ENCODE data around the gene HARBI1. TPM values are rescaled to one million over a fixed set of nuclear protein-coding genes. Genes with fewer than 3 reads are reported as not detected.

The HARBI1 gene
- total and polyA plus RNA-seq, 2 of the 4 experiments (the other 2 are of a cell fraction), result 2.7 to 5.2 TPM

GRCh38 chr11:46600194-46600960 lies 16.6 kb downstream of the HARBI1 start (continued):
- TF ChIP-seq SMC3 (IDR thresholded peaks at IDR 0.05; ENCODE audit: low read depth, low read length), result no peak

- Histone ChIP-seq H2AK5ac (ENCODE audit: low read depth, low read length) (no peak overlapping the region), H3K9me3 (ENCODE audit: control insufficient read depth, insufficient read depth, low read length) (no peaks in the 10 kb centered on the region), H3K4me1 (ENCODE audit: control insufficient read depth, insufficient read depth, low read length) (0 out of 2 replicates have a peak, but pooled peaks cover 1% of the 10 kb centered on the region), H3K4ac (ENCODE audit: low read depth, low read length) (no peak overlapping the region), H4K91ac (ENCODE audit: insufficient read depth, low read depth, low read length) (no peak overlapping the region), H2BK120ac (ENCODE audit: low read depth, low read length) (no peak overlapping the region), H4K5ac (ENCODE audit: low read depth, low read length) (no peak overlapping the region), H3K4me3 (ENCODE audit: insufficient read depth, low read depth, low read length) (no peak overlapping the region), H3K79me1 (ENCODE audit: low read depth in 1 of 2, low read length in 2 of 2) (no peaks in the 10 kb centered on the region), H3K56ac (ENCODE audit: extremely low read depth, insufficient read depth, low read length) (no peak overlapping the region), H2BK5ac (ENCODE audit: low read depth, low read length, poor library complexity, severe bottlenecking) (no peak overlapping the region), H3K27ac (ENCODE audit: insufficient read depth, low read length) (no peak overlapping the region), H3K18ac (ENCODE audit: low read depth, low read length) (no peak overlapping the region), H4K8ac (ENCODE audit: low read depth in 2 of 2, low read length in 2 of 2) (no peak overlapping the region), H2AFZ (replicated peaks; ENCODE audit: low read length, poor library complexity) (no peak overlapping the region), H3K9ac (ENCODE audit: low read depth, low read length) (no peak overlapping the region), H2BK15ac (ENCODE audit: low read depth, low read length) (no peak overlapping the region), H3K4me2 (ENCODE audit: low read depth, low read length) (no peak overlapping the region), H2AK9ac (replicated peaks; ENCODE audit: low read depth, low read length, poor library complexity) (no peak overlapping the region), H3K36me3 (ENCODE audit: control insufficient read depth, insufficient read depth, low read length) (0 out of 2 replicates have a peak, but pooled peaks cover 4% of the 10 kb centered on the region), H3K23ac (ENCODE audit: low read depth, low read length) (no peak overlapping the region), H3K27me3 (ENCODE audit: control insufficient read depth, insufficient read depth, low read length) (no peaks in the 10 kb centered on the region), H3K9me1 (ENCODE audit: insufficient read depth, low read length) (0 out of 2 replicates have a peak, but pooled peaks cover 3% of the 10 kb centered on the region), H3K14ac (replicated peaks; ENCODE audit: low read depth, low read length) (no peak overlapping the region), H2BK20ac (ENCODE audit: low read depth, low read length) (no peak overlapping the region), H4K20me1 (ENCODE audit: insufficient read depth, low read length) (no peaks in the 10 kb centered on the region)
- in situ Hi-C loops (cut with MboI; ENCODE audit: low sequenced_read_pairs), result no loop called here
- DNase-seq, result no peak
- BruUV-seq (replicated peaks), result no TSS peak
- WGBS, 2 experiments (ENCODE audit: extremely low coverage in 2 of 2, insufficient read length in 1 of 2), result no CpG with 5 or more reads among the region's 8 CpGs
- dilution Hi-C loops (cut with HindIII; ENCODE audit: low sequenced_read_pairs, unreplicated experiment), result no loop called here
- CTCF ChIA-PET, result interaction anchor here (1.1 kb wide), 1 partner anchor 116 kb away, joined by 7 read pairs; no protein-coding TSS in a partner anchor
- no peak for ATAC-seq (ENCODE audit: low read depth)
- intact Hi-C loops (cut with micrococcal nuclease), result no loop called here
- POLR2A ChIA-PET (ENCODE audit: unreplicated experiment), result interaction anchor here (0.6 kb wide), 1 partner anchor 40 kb away, joined by 5 read pairs; no protein-coding TSS in a partner anchor
- TF ChIP-seq RCOR1 (IDR thresholded peaks at IDR 0.05; ENCODE audit: insufficient replicate concordance, low read length) (no peak), MAFK (IDR thresholded peaks at IDR 0.05; ENCODE audit: low read depth, low read length) (no peak), USF2 (IDR thresholded peaks at IDR 0.05; ENCODE audit: low read depth, low read length) (no peak), MAZ (IDR thresholded peaks at IDR 0.05; ENCODE audit: borderline replicate concordance, low read depth, low read length) (no peak), SMC3 (IDR thresholded peaks at IDR 0.05; ENCODE audit: low read depth, low read length) (no peak), ELK1 (IDR thresholded peaks at IDR 0.05; ENCODE audit: borderline replicate concordance, low read depth, low read length) (no peak), FOS (IDR thresholded peaks at IDR 0.05; ENCODE audit: low read depth, low read length) (no peak), CTCF (conservative IDR thresholded peaks at IDR 0.05; ENCODE audit: low read depth, low read length) (no peak), BHLHE40 (IDR thresholded peaks at IDR 0.05; ENCODE audit: low read depth, low read length) (no peak)
These were observed 17.5 kb downstream of the HARBI1 start for GRCh38 chr11:46599340-46600193.

All from IMR-90 (cell line).